GM18499 (cell line): ENCODE results near the gene RNF6.
"Not testable (repeated sequence)": the region's sequence is repeated elsewhere in the genome, so short reads cannot be mapped to it uniquely, and the experiment has no call there.

Experiments
- ATAC-seq: cut with Tn5 transposase; IDR thresholded peaks from one replicate; pipeline ENCODE4 v1.9.1; 2021; ENCODE audit warnings: moderate number of reproducible peaks; ENCODE audit not compliant: insufficient read depth, unreplicated experiment

RNF6 gene

DNA sequence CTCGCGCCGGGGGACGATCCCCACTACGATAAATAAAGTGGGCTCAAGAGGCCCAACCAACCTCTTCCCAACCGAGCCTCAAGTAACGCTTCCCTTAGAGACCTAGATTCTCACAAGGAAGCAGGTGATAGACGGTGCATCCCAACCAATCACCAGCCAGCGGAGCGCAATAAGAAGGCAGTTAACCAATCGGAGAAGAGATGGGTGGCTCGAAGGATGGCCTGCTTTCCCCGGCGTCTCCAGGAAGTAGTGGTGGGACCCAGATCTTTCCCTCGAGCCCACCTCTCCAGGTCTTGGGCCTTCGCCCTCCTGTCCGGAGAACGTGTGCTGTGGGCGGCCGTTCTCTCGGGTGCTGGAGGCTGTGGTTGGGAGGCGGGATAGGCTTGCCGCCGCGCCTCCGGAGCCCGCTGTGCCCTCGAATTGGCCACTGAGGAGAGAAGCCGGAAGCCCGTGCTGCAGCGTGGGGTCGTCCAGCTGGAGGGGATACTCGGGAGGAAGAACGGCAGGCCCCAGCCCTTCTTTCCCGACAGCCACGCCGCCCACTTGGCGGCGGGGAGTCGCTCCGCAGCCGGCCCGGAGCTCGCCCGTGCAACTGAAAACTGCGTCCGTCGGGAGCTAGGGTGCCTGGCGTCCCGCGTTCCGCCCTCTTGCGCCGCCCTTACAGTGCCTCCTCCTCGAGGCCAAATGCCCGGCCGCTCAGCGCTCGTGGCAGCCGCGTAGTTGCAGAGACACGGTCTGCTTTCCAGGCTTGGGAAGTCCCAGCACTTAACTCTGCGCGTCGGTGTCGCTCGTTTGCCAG lies at the start of gene RNF6:
TSS of gene RNF6 (minus strand) at position 594 of the 799 bp plus-strand sequence. CDS start 2,665 bp downstream, outside the sequence.
- peak; percentile 94 for ATAC-seq

GRCh38 chr13:26270707-26271106 lies 48.6 kb upstream of the RNF6 start:
- ATAC-seq, result no peak

GRCh38 chr13:26266311-26266710 lies 44.2 kb upstream of the RNF6 start:
- no peak for ATAC-seq

GRCh38 chr13:26262156-26262555 lies 40.0 kb upstream of the RNF6 start:
- no peak for ATAC-seq

DNA sequence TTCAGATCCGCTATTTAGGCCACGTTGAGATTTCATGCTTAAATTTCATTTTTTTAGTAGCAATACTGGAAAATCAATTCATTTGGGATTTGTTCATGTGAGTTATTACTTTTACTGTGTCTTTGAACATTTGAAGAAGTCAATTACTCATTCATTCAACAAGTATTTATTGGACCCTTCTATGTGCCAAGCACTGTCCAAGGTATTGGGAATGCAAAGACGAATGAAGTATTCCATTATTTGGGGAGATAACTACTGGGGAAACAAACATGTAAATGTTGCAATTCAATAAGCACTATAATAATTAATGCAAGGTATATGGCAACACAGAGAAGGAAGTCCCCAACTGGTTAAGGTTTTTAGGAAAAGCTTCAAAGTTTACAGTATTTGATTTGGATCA lies 37.5 kb upstream of the RNF6 start:
- ATAC-seq, result no peak

DNA sequence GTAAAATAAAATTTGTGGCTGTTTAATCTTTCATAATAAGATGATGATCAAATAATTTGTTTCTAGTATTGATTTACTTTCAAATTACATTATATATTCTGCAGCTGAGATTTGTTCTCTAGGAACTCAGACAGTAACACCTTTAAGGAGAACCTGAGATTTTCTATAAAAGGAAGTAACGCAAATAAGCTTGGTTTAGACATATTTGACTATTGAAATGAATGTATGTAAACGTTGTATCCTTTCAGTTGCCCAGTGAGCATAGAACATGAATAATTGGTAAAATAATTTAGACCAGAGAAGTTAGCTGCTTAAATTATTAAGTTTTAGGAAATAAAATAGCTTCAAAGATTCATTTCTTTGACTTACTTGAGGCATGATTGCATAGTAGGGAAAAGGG lies 34.9 kb upstream of the RNF6 start:
- ATAC-seq, result no peak

DNA sequence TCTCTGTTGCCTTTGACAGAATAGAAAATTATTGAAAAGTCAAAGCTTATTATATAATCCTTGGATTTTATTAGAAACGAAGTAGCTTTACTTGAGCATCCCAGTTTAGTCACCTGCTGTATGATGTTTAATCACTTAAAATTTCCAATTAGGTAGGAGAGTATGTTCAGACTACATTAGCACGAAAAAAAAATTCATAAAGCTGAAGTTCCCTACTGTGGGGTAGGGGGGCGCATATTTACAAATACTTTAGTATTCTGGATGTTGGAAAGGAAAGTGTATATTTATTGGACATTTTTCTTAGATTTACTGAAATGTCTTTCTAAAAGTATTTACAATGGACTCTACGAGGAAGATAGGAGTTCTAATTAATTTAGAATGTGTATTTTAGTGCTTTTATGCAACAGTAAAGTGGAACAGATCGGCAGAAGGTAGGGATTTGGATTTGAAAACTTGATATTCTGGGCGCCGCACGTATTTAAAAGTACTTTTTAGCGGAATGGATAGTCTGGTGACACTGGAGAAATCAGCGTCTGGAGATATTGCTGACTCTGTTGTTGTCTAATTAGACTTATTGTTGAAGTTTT lies 33.7 kb upstream of the RNF6 start:
- no peak for ATAC-seq

GRCh38 chr13:26255115-26255514 lies 33.0 kb upstream of the RNF6 start:
- ATAC-seq, result no peak

- no peak for ATAC-seq
Observed at GRCh38 chr13:26254583-26255111, 32.5 kb upstream of the RNF6 start.

GRCh38 chr13:26253787-26254582 lies 31.9 kb upstream of the RNF6 start, which contains the start of gene CDK8:
TSS of gene CDK8 (plus strand) at chr13:26254129. CDS start at chr13:26254642, 513 bp downstream.
- peak; percentile 67 for ATAC-seq

- ATAC-seq, result no peak
Observed at GRCh38 chr13:26253262-26253786, 31.2 kb upstream of the RNF6 start.

DNA sequence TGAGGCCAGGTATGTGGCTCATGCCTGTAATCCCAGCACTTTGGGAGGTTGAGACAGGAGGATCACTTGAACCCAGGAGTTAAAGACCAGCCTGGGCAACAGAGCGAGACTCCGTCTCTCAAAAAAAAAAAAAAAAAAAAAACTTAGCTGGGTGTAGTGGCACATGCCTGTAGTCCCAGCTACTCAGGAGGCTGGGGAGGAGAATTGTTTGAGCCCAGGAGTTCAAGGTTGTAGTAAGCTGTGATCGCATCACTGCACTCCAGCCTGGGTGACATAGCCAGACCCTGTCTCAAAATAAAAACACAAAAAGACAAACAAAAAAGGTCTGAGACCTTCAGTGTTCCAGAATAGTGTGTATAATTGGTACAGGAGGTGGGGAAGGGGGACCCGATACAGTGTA lies 29.9 kb upstream of the RNF6 start:
- ATAC-seq, result not testable (repeated sequence)

- no peak for ATAC-seq
Observed at GRCh38 chr13:26249551-26249950, 27.4 kb upstream of the RNF6 start.

DNA sequence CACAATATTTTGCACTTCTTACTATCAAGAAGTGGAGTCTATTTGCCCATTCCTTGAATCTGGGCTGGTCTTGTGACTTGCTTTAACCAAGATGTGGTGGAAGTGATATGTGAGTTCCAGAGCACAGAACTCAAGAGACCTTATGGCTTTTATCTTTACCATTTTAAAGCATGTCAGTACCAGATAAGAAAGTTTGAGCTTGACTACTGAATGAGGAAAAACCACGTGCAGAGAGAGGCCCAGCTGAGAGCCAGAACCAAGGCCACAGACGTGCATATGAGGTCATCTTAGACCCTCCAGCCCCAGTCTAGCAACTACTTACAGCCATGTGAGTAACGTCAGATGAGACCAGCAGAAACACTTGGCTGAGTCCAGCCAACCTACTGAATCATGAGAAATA lies 25.5 kb upstream of the RNF6 start:
- ATAC-seq, result no peak

- ATAC-seq, result no peak
Observed at GRCh38 chr13:26247011-26247410, 24.9 kb upstream of the RNF6 start.

- ATAC-seq, result no peak
Observed at GRCh38 chr13:26246154-26246553, 24.0 kb upstream of the RNF6 start.

GRCh38 chr13:26236296-26236695 lies 14.2 kb upstream of the RNF6 start:
- no peak for ATAC-seq

GRCh38 chr13:26230703-26231102 lies 8.6 kb upstream of the RNF6 start:
- ATAC-seq, result no peak

GRCh38 chr13:26229080-26229615 lies 7.0 kb upstream of the RNF6 start:
- ATAC-seq, result no peak

- no peak for ATAC-seq
Observed at GRCh38 chr13:26228096-26228495, 6.0 kb upstream of the RNF6 start.
